DND-41 (cell line): ENCODE data around the gene TFF3.

Experiments used
- ATAC-seq: fragments of 200-7000 bp; cut with Tn5 transposase; 3 replicates; pipeline ENCODE4 v1.9.1; 2021; ENCODE audit warnings: low read depth; ENCODE audit not compliant: insufficient read depth
- DNase-seq: peaks from one replicate; pipeline ENCODE4 v3.0.0-alpha.2; 2020
- H2AFZ ChIP-seq: 2 replicates; pipeline ENCODE4 v1.6.0; 2012; ENCODE audit warnings: low read depth, low read length
- H3K27ac ChIP-seq: 2 replicates; pipeline ENCODE4 v1.5.1; 2012; ENCODE audit warnings: low read length, inconsistent platforms
- H3K27me3 ChIP-seq: fragments of 200-600 bp; sonication (generic); 2 replicates; pipeline ENCODE4 v1.6.0; 2012; ENCODE audit warnings: low read length, mild to moderate bottlenecking, inconsistent platforms; ENCODE audit not compliant: insufficient read depth, poor library complexity
- H3K36me3 ChIP-seq: 2 replicates; pipeline ENCODE4 v1.5.1; 2012; ENCODE audit warnings: low read length, inconsistent platforms; ENCODE audit not compliant: insufficient read depth
- H3K4me1 ChIP-seq: 2 replicates; pipeline ENCODE4 v1.5.1; 2012; ENCODE audit warnings: mild to moderate bottlenecking, low read length; ENCODE audit not compliant: insufficient read depth
- H3K4me2 ChIP-seq: 2 replicates; pipeline ENCODE4 v1.6.0; 2012; ENCODE audit warnings: mild to moderate bottlenecking, moderate library complexity, low read length, inconsistent platforms; ENCODE audit not compliant: insufficient read depth
- H3K4me3 ChIP-seq, 2 experiments: fragments of 200-600 bp in 1 of 2; shearing (Covaris generic) in 1 of 2; 2 replicates each; pipeline ENCODE4 v1.5.1; 2012 to 2016; ENCODE audit warnings: inconsistent platforms in 2 of 2, low read length in 2 of 2, mild to moderate bottlenecking in 2 of 2, low read depth in 1 of 2, moderate library complexity in 1 of 2
- H3K79me2 ChIP-seq: 2 replicates; pipeline ENCODE4 v1.6.0; 2012; ENCODE audit warnings: low read length, inconsistent platforms; ENCODE audit not compliant: insufficient read depth
- H3K9ac ChIP-seq: 2 replicates; pipeline ENCODE4 v1.6.0; 2012; ENCODE audit warnings: low read depth, mild to moderate bottlenecking, inconsistent platforms, low read length, moderate library complexity
- H3K9me3 ChIP-seq: 2 replicates; pipeline ENCODE4 v1.5.1; 2012; ENCODE audit warnings: low read length, moderate library complexity, mild to moderate bottlenecking, inconsistent platforms; ENCODE audit not compliant: insufficient read depth, severe bottlenecking
- H4K20me1 ChIP-seq: 2 replicates; pipeline ENCODE4 v1.6.0; 2012; ENCODE audit warnings: low read length; ENCODE audit not compliant: insufficient read depth
- EZH2 ChIP-seq: IDR thresholded peaks from 3 replicates; pipeline ENCODE4 v1.6.1; 2012; ENCODE audit warnings: borderline replicate concordance, low read depth, mild to moderate bottlenecking, moderate library complexity, low read length, inconsistent platforms; ENCODE audit not compliant: severe bottlenecking
- TF ChIP-seq, protein P1 (sequence below): IDR thresholded peaks from 2 replicates; pipeline ENCODE4 v1.5.1; 2012; ENCODE audit warnings: borderline replicate concordance, low read length, moderate library complexity, mild to moderate bottlenecking; ENCODE audit not compliant: poor library complexity, severe bottlenecking; ENCODE audit errors: extremely low read depth

TFF3 gene

DNA sequence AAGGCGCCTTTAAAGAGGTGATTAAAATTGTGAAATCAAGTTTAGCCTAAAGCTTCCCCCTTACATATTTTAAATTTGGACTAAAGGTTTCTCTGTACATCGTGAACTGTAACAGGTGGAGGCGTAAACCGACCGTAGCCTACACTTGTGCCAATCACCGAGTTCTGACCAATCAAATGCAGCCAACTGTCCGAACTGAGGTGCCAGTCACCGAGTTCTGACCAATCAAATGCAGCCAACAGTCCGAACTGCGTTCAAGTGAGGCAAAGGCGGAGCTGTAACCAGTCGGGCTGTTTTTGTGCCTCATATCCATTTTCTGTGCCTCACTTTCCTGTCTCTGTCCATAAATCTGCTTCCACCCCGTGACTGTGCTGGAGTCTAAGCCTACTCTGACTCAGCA, 43.7 kb upstream of the TFF3 start:
- Histone ChIP-seq H3K79me2 (no peaks in the 10 kb centered on the region), H3K9ac (no peak overlapping the region), H2AFZ (no peak overlapping the region), H3K27ac (no peak overlapping the region), H4K20me1 (no peaks in the 10 kb centered on the region), H3K9me3 (peaks cover 4% of the 10 kb centered on the region), H3K4me1 (no peaks in the 10 kb centered on the region), H3K4me2 (no peak overlapping the region), H3K4me3 (no peak overlapping the region), H3K36me3 (no peaks in the 10 kb centered on the region), H3K27me3 (no peaks in the 10 kb centered on the region)
- TF ChIP-seq, protein P1, sequence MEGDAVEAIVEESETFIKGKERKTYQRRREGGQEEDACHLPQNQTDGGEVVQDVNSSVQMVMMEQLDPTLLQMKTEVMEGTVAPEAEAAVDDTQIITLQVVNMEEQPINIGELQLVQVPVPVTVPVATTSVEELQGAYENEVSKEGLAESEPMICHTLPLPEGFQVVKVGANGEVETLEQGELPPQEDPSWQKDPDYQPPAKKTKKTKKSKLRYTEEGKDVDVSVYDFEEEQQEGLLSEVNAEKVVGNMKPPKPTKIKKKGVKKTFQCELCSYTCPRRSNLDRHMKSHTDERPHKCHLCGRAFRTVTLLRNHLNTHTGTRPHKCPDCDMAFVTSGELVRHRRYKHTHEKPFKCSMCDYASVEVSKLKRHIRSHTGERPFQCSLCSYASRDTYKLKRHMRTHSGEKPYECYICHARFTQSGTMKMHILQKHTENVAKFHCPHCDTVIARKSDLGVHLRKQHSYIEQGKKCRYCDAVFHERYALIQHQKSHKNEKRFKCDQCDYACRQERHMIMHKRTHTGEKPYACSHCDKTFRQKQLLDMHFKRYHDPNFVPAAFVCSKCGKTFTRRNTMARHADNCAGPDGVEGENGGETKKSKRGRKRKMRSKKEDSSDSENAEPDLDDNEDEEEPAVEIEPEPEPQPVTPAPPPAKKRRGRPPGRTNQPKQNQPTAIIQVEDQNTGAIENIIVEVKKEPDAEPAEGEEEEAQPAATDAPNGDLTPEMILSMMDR: no peak
- no peak for TF ChIP-seq EZH2
- no peak for ATAC-seq
- no peak for DNase-seq

DNA sequence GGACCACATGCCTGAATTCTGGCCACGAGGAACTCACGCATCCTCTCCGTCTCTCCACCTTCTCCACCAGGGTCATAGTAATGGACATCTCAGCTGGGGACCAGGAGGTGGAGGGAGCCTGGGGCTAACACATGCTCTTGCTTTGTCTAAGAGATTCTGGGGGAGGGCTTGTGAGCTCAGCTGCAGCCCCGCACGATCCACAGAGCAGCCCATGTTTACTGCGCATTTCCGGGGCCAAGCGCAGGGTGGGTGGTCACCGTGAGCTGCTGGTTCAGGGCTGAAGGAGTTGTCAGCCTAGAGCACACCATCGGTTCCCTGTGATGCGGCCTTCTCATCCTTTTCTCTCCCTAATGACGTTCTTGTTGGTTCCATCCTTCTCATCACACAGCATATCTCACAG, 43.1 kb upstream of the TFF3 start:
- TF ChIP-seq EZH2: no peak
- TF ChIP-seq, protein P1: no peak
- H3K9me3 ChIP-seq: peaks cover 4% of the 10 kb centered on the region
- DNase-seq: no peak
- H3K36me3 ChIP-seq: no peaks in the 10 kb centered on the region
- H3K4me2 ChIP-seq: no peak overlapping the region
- no peak overlapping the region for H3K9ac ChIP-seq
- H3K27ac ChIP-seq: no peak overlapping the region
- no peaks in the 10 kb centered on the region for H3K27me3 ChIP-seq
- H3K4me1 ChIP-seq: no peaks in the 10 kb centered on the region
- no peaks in the 10 kb centered on the region for H3K79me2 ChIP-seq
- ATAC-seq: no peak
- H2AFZ ChIP-seq: no peak overlapping the region
- no peaks in the 10 kb centered on the region for H4K20me1 ChIP-seq
- H3K4me3 ChIP-seq: no peak overlapping the region

DNA sequence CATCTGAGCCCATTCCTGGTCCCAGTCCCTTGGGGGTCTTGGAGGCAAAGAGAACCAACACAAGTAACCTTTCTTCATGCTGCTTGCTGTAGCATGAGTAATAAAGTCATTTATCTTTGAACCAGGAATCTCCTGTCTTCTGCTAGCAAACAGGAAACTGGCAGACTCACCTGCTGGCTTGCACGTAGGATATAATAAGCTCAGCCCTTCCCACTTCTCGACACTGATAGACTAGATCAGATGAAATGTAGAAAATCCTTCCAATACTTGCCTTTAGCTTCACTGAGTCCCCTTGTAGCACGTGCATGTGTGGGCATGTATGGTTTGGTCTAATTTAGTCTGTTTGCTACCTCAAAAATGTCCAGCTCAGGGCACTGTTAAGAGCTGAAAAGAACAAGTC, 42.1 kb upstream of the TFF3 start:
- H3K4me1 ChIP-seq: no peaks in the 10 kb centered on the region
- peaks cover 4% of the 10 kb centered on the region for H3K9me3 ChIP-seq
- no peak overlapping the region for H3K4me2 ChIP-seq
- no peaks in the 10 kb centered on the region for H4K20me1 ChIP-seq
- no peak overlapping the region for H2AFZ ChIP-seq
- ATAC-seq (no peak), DNase-seq (no peak)
- no peak overlapping the region for H3K27ac ChIP-seq
- no peak overlapping the region for H3K9ac ChIP-seq
- H3K79me2 ChIP-seq: no peaks in the 10 kb centered on the region
- no peaks in the 10 kb centered on the region for H3K36me3 ChIP-seq
- TF ChIP-seq, protein P1: no peak
- no peak for TF ChIP-seq EZH2
- H3K4me3 ChIP-seq: no peak overlapping the region
- H3K27me3 ChIP-seq: no peaks in the 10 kb centered on the region

DNA sequence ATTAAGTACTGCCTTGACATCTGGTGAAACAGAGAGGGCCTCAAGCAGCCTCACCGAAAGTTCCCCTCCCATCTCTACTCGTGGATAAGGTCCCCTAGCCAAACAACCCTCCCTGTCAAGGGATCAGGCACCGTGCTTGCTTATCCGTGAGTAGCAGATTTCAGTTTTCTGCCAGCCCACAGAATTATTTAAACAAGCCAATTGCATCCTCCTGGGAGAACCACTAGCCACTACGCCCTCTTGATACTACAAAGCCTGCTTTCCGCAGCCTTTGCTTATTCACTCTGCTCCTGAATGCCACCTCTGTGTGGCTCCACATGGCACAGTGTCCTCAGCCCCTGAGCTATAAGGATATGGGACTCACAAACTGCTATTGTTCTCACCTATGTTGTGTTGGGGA, 41.4 kb upstream of the TFF3 start:
- Histone ChIP-seq H3K79me2 (no peaks in the 10 kb centered on the region), H3K27ac (no peak overlapping the region), H3K4me2 (no peak overlapping the region), H3K4me1 (no peaks in the 10 kb centered on the region), H3K4me3 (no peak overlapping the region), H3K36me3 (no peaks in the 10 kb centered on the region), H2AFZ (no peak overlapping the region), H3K9me3 (peaks cover 4% of the 10 kb centered on the region), H3K27me3 (no peaks in the 10 kb centered on the region), H4K20me1 (no peaks in the 10 kb centered on the region), H3K9ac (no peak overlapping the region)
- TF ChIP-seq, protein P1: no peak
- ATAC-seq (no peak), DNase-seq (no peak)
